PFSK-1 (cell line): ENCODE measurements around the gene TPT1.

Experiments
- POLR2AphosphoS5 ChIP-seq: IDR thresholded peaks from 2 replicates; pipeline ENCODE4 v1.6.1; 2012; ENCODE audit warnings: low read depth, mild to moderate bottlenecking, control low read depth, low read length, moderate library complexity
- REST ChIP-seq, 2 experiments: IDR thresholded peaks; 2 replicates each; pipeline versions ENCODE4 v1.6.1 to v1.8.0; 2011 to 2012; ENCODE audit warnings: low read depth in 2 of 2, low read length in 2 of 2, control low read depth in 1 of 2, inconsistent platforms in 1 of 2, mild to moderate bottlenecking in 1 of 2, moderate library complexity in 1 of 2; ENCODE audit not compliant: insufficient read depth in 1 of 2
- SIN3A ChIP-seq: IDR thresholded peaks from 2 replicates; pipeline ENCODE4 v1.6.1; 2012; ENCODE audit warnings: mild to moderate bottlenecking, low read length, moderate library complexity, borderline replicate concordance; ENCODE audit not compliant: insufficient read depth
- TAF1 ChIP-seq: IDR thresholded peaks from 2 replicates; pipeline ENCODE4 v1.6.1; 2012; ENCODE audit warnings: low read length, control low read depth, borderline replicate concordance; ENCODE audit not compliant: insufficient read depth

- TF ChIP-seq TAF1 (no peak), REST (IDR thresholded peaks at IDR 0.05; ENCODE audit: insufficient read depth in 1 of 2, low read depth in 2 of 2, low read length in 2 of 2) (no peak), POLR2AphosphoS5 (no peak), SIN3A (no peak)
Observed at GRCh38 chr13:45353895-45354294, 12.9 kb upstream of the TPT1 start.
